H1 (cell line): ENCODE data around the gene SEC63. TPM values are rescaled to one million over a fixed set of nuclear protein-coding genes. Genes with fewer than 3 reads are reported as not detected.

Experiments used
- BRCA1 ChIP-seq: IDR thresholded peaks from 2 replicates; pipeline ENCODE4 v1.6.1; 2012; ENCODE audit warnings: low read depth, low read length, improper control_type of control experiment
- CBX8 ChIP-seq: fragments of 300-800, 300-1000 bp; sonication (generic); IDR thresholded peaks from 2 replicates; pipeline ENCODE4 v1.7.1; 2016; ENCODE audit warnings: low read depth, low read length, borderline replicate concordance
- CEBPB ChIP-seq: IDR thresholded peaks from 2 replicates; pipeline ENCODE4 v1.6.1; 2012; ENCODE audit warnings: low read depth, low read length
- CTCF ChIP-seq, 3 experiments: IDR thresholded peaks; 1 replicate in 2 of 3; 2 replicates in 1 of 3; pipeline versions ENCODE4 v1.5.1 to v1.6.1; 2011; ENCODE audit warnings: low read length in 3 of 3, mild to moderate bottlenecking in 3 of 3, inconsistent platforms in 2 of 3, low read depth in 1 of 3, moderate library complexity in 1 of 3; ENCODE audit not compliant: insufficient read depth in 1 of 3; ENCODE audit errors: control extremely low read depth in 1 of 3
- EZH2 ChIP-seq: fragments of 200-600 bp; sonication (generic); IDR thresholded peaks from 2 replicates; pipeline ENCODE4 v1.7.1; 2012; ENCODE audit warnings: low read depth, mild to moderate bottlenecking, moderate library complexity, low read length, inconsistent platforms; ENCODE audit not compliant: severe bottlenecking
- SIN3A ChIP-seq, 2 experiments: IDR thresholded peaks in 1 of 2; conservative IDR thresholded peaks in 1 of 2; 2 replicates each; pipeline ENCODE4 v1.6.1; 2011 to 2012; ENCODE audit warnings: low read length in 2 of 2, improper control_type of control experiment in 1 of 2, low read depth in 1 of 2, mild to moderate bottlenecking in 1 of 2
- SIRT6 ChIP-seq: IDR thresholded peaks from one replicate; pipeline ENCODE4 v1.7.1; 2012; ENCODE audit warnings: low read length, inconsistent platforms
- SUZ12 ChIP-seq: fragments of 200-600 bp; sonication (generic); IDR thresholded peaks from 2 replicates; pipeline ENCODE4 v1.6.1; 2012; ENCODE audit warnings: mild to moderate bottlenecking, inconsistent platforms, low read length, moderate library complexity, mixed read lengths
- polyA plus RNA-seq, 7 experiments: library from polyadenylated mRNA; depleted of rRNA in 3 of 7; stranded (reverse) in 5 of 7; unstranded in 2 of 7; fragments of >200 nt in 5 of 7; fragments of 200-250 nt in 2 of 7; gene quantifications; 1 replicate in 5 of 7; 2 replicates in 1 of 7; 4 replicates in 1 of 7; pipeline versions ENCODE4 v1.2.1 to v1.2.3, GENCODE V29; 2011 to 2013; ENCODE audit warnings: missing spikeins in 2 of 7, mixed read lengths in 2 of 7
- total RNA-seq: library from RNA; stranded (reverse); fragmentation: NEBNext Ultra II Directional; extraction: Animal tissue kit (Norgen Biotek cat#: 25700); gene quantifications from 2 replicates; pipeline ENCODE4 v1.2.1, GENCODE V29; 2021
- TF ChIP-seq, protein P1 (sequence below): fragments of 300-600 bp; sonication (generic); IDR thresholded peaks from 2 replicates; pipeline ENCODE4 v1.7.1; 2012; ENCODE audit warnings: low read length, moderate library complexity, mild to moderate bottlenecking, inconsistent platforms; ENCODE audit not compliant: insufficient replicate concordance

SEC63 gene
- total and polyA plus RNA-seq, 2 of the 8 experiments (the other 6 are each of a cell fraction or from before 2014, with no cell fraction given): 17.3 to 121 TPM

DNA sequence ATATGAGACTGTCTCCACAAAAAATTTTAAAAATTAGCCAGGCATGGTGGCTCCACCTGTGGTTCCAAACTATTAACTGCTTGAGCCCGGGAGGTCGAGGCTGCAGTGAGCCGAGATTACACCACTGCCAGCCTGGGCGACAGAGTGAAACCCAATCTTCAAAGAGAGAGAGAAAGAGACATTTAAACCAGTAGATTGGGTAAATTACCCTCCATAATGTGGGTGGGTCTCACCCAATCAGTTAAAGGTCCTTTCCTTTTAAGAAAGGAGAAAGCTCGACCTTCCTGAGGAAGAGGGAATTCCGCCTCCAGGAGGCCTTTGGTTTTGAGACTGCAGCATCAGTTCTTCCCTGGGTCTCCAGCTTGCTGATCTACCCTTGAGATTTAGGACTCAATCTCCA is 108.7 kb downstream of the SEC63 start (continued):
- TF ChIP-seq, protein P1, sequence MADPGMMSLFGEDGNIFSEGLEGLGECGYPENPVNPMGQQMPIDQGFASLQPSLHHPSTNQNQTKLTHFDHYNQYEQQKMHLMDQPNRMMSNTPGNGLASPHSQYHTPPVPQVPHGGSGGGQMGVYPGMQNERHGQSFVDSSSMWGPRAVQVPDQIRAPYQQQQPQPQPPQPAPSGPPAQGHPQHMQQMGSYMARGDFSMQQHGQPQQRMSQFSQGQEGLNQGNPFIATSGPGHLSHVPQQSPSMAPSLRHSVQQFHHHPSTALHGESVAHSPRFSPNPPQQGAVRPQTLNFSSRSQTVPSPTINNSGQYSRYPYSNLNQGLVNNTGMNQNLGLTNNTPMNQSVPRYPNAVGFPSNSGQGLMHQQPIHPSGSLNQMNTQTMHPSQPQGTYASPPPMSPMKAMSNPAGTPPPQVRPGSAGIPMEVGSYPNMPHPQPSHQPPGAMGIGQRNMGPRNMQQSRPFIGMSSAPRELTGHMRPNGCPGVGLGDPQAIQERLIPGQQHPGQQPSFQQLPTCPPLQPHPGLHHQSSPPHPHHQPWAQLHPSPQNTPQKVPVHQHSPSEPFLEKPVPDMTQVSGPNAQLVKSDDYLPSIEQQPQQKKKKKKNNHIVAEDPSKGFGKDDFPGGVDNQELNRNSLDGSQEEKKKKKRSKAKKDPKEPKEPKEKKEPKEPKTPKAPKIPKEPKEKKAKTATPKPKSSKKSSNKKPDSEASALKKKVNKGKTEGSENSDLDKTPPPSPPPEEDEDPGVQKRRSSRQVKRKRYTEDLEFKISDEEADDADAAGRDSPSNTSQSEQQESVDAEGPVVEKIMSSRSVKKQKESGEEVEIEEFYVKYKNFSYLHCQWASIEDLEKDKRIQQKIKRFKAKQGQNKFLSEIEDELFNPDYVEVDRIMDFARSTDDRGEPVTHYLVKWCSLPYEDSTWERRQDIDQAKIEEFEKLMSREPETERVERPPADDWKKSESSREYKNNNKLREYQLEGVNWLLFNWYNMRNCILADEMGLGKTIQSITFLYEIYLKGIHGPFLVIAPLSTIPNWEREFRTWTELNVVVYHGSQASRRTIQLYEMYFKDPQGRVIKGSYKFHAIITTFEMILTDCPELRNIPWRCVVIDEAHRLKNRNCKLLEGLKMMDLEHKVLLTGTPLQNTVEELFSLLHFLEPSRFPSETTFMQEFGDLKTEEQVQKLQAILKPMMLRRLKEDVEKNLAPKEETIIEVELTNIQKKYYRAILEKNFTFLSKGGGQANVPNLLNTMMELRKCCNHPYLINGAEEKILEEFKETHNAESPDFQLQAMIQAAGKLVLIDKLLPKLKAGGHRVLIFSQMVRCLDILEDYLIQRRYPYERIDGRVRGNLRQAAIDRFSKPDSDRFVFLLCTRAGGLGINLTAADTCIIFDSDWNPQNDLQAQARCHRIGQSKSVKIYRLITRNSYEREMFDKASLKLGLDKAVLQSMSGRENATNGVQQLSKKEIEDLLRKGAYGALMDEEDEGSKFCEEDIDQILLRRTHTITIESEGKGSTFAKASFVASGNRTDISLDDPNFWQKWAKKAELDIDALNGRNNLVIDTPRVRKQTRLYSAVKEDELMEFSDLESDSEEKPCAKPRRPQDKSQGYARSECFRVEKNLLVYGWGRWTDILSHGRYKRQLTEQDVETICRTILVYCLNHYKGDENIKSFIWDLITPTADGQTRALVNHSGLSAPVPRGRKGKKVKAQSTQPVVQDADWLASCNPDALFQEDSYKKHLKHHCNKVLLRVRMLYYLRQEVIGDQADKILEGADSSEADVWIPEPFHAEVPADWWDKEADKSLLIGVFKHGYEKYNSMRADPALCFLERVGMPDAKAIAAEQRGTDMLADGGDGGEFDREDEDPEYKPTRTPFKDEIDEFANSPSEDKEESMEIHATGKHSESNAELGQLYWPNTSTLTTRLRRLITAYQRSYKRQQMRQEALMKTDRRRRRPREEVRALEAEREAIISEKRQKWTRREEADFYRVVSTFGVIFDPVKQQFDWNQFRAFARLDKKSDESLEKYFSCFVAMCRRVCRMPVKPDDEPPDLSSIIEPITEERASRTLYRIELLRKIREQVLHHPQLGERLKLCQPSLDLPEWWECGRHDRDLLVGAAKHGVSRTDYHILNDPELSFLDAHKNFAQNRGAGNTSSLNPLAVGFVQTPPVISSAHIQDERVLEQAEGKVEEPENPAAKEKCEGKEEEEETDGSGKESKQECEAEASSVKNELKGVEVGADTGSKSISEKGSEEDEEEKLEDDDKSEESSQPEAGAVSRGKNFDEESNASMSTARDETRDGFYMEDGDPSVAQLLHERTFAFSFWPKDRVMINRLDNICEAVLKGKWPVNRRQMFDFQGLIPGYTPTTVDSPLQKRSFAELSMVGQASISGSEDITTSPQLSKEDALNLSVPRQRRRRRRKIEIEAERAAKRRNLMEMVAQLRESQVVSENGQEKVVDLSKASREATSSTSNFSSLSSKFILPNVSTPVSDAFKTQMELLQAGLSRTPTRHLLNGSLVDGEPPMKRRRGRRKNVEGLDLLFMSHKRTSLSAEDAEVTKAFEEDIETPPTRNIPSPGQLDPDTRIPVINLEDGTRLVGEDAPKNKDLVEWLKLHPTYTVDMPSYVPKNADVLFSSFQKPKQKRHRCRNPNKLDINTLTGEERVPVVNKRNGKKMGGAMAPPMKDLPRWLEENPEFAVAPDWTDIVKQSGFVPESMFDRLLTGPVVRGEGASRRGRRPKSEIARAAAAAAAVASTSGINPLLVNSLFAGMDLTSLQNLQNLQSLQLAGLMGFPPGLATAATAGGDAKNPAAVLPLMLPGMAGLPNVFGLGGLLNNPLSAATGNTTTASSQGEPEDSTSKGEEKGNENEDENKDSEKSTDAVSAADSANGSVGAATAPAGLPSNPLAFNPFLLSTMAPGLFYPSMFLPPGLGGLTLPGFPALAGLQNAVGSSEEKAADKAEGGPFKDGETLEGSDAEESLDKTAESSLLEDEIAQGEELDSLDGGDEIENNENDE: no peak
- TF ChIP-seq CBX8 (no peak), SIN3A (conservative IDR thresholded peaks at IDR 0.05 in 1 of 2, IDR thresholded peaks at IDR 0.05 in 1 of 2; ENCODE audit: low read depth in 1 of 2, low read length in 2 of 2) (no peak), CEBPB (no peak), CTCF (IDR thresholded peaks at IDR 0.05; ENCODE audit: control extremely low read depth in 1 of 3, insufficient read depth in 1 of 3, low read depth in 1 of 3, low read length in 3 of 3) (no peak), SIRT6 (no peak), EZH2 (no peak), SUZ12 (no peak), BRCA1 (no peak)
